SW480 (cell line): ENCODE results near the gene CYB561.

Experiments
- DNase-seq: peaks from one replicate; pipeline ENCODE4 v3.0.0-alpha.2; 2016; ENCODE audit warnings: low spot score

The CYB561 gene

GRCh38 chr17:63406689-63407330 lies 39.3 kb downstream of the CYB561 start:
- DNase-seq = peak; percentile 86

GRCh38 chr17:63405741-63406261 lies 40.3 kb downstream of the CYB561 start:
- DNase-seq = peak; percentile 57

- no peak for DNase-seq
These were observed 41.1 kb downstream of the CYB561 start for GRCh38 chr17:63405020-63405419.

GRCh38 chr17:63402431-63403212 lies 43.5 kb downstream of the CYB561 start:
- no peak for DNase-seq

GRCh38 chr17:63399856-63400255 lies 46.2 kb downstream of the CYB561 start:
- DNase-seq = no peak

GRCh38 chr17:63399316-63399715 lies 46.8 kb downstream of the CYB561 start:
- DNase-seq = no peak

- no peak for DNase-seq
These were observed 47.4 kb downstream of the CYB561 start for GRCh38 chr17:63398680-63399079.

- DNase-seq = no peak
These were observed 50.9 kb downstream of the CYB561 start for GRCh38 chr17:63395075-63395805.

GRCh38 chr17:63390090-63390489 lies 56.0 kb downstream of the CYB561 start:
- DNase-seq = no peak

GRCh38 chr17:63387656-63388340 lies 58.3 kb downstream of the CYB561 start:
- no peak for DNase-seq

- no peak for DNase-seq
These were observed 63.3 kb downstream of the CYB561 start for GRCh38 chr17:63382826-63383225.
